Measurements from ENCODE around the gene MRFAP1L1. TPM values are rescaled to one million over a fixed set of nuclear protein-coding genes. Genes with fewer than 3 reads are reported as not detected.

The MRFAP1L1 gene
- polyA plus RNA-seq, 1 donor (not counting 4 experiments of a cell fraction or from before 2014, with no cell fraction given), result 77.9 TPM

GRCh38 chr4:6722891-6723290, 13.2 kb upstream of the MRFAP1L1 start:
- Histone ChIP-seq H3K9ac (ENCODE audit: control insufficient read depth, extremely low read depth, insufficient read depth, low read length) (no peak overlapping the region), H3K36me3 (ENCODE audit: control insufficient read depth in 2 of 2, extremely low read depth in 1 of 2, insufficient read depth in 2 of 2, low read length in 2 of 2) (no peaks in the 10 kb centered on the region), H3K27ac (ENCODE audit: control insufficient read depth, insufficient read depth, low read length) (no peak overlapping the region), H3K4me1 (ENCODE audit: control insufficient read depth, extremely low read depth, insufficient read depth, low read length) (peaks cover 14% of the 10 kb centered on the region), H3K9me3 (ENCODE audit: control insufficient read depth, low read depth, low read length) (no peaks in the 10 kb centered on the region), H2AFZ (ENCODE audit: control insufficient read depth, low read length) (no peak overlapping the region), H3K27me3 (ENCODE audit: control insufficient read depth, extremely low read depth, insufficient read depth, low read length) (no peaks in the 10 kb centered on the region), H4K20me1 (ENCODE audit: control insufficient read depth, extremely low read depth, insufficient read depth, low read length) (no peaks in the 10 kb centered on the region), H3K79me2 (ENCODE audit: control insufficient read depth, insufficient read depth, low read length) (peaks cover 5% of the 10 kb centered on the region), H3K4me2 (ENCODE audit: control insufficient read depth, extremely low read depth, insufficient read depth, low read depth, low read length) (no peak overlapping the region), H3K4me3 (ENCODE audit: control insufficient read depth in 2 of 3, extremely low read depth in 1 of 3, insufficient read depth in 2 of 3, low read depth in 1 of 3, low read length in 3 of 3) (no peak overlapping the region), H3K9me1 (ENCODE audit: control insufficient read depth, extremely low read depth, insufficient read depth, low read length) (no peaks in the 10 kb centered on the region)
- DNase-seq (ENCODE audit: low read depth, low spot score), result no peak
- TF ChIP-seq EZH2 (IDR thresholded peaks at IDR 0.05; ENCODE audit: low read length), result no peak
- no peak for TF ChIP-seq CTCF (optimal IDR thresholded peaks at IDR 0.05 in 1 of 3, IDR thresholded peaks at IDR 0.05 in 1 of 3, conservative IDR thresholded peaks at IDR 0.05 in 1 of 3; ENCODE audit: extremely low read depth in 1 of 3, insufficient read depth in 2 of 3, low read length in 3 of 3)
- FAIRE-seq, result no peak
- dilution Hi-C loops (cut with MboI; ENCODE audit: extremely low pct_ligation_motif_present, low sequenced_read_pairs), result no loop called here

GRCh38 chr4:6721121-6721520, 11.5 kb upstream of the MRFAP1L1 start:
- H4K20me1 ChIP-seq (ENCODE audit: control insufficient read depth, extremely low read depth, insufficient read depth, low read length), result no peaks in the 10 kb centered on the region
- H3K9ac ChIP-seq (ENCODE audit: control insufficient read depth, extremely low read depth, insufficient read depth, low read length), result no peak overlapping the region
- FAIRE-seq, result no peak
- dilution Hi-C loops (cut with MboI; ENCODE audit: extremely low pct_ligation_motif_present, low sequenced_read_pairs), result no loop called here
- H3K36me3 ChIP-seq (ENCODE audit: control insufficient read depth in 2 of 2, extremely low read depth in 1 of 2, insufficient read depth in 2 of 2, low read length in 2 of 2), result no peaks in the 10 kb centered on the region
- peaks cover 18% of the 10 kb centered on the region for H3K4me1 ChIP-seq (ENCODE audit: control insufficient read depth, extremely low read depth, insufficient read depth, low read length)
- TF ChIP-seq CTCF (optimal IDR thresholded peaks at IDR 0.05 in 1 of 3, IDR thresholded peaks at IDR 0.05 in 1 of 3, conservative IDR thresholded peaks at IDR 0.05 in 1 of 3; ENCODE audit: extremely low read depth in 1 of 3, insufficient read depth in 2 of 3, low read length in 3 of 3) (no peak), EZH2 (IDR thresholded peaks at IDR 0.05; ENCODE audit: low read length) (no peak)
- no peaks in the 10 kb centered on the region for H3K9me1 ChIP-seq (ENCODE audit: control insufficient read depth, extremely low read depth, insufficient read depth, low read length)
- H3K4me2 ChIP-seq (ENCODE audit: control insufficient read depth, extremely low read depth, insufficient read depth, low read depth, low read length), result no peak overlapping the region
- peaks cover 20% of the 10 kb centered on the region for H3K79me2 ChIP-seq (ENCODE audit: control insufficient read depth, insufficient read depth, low read length)
- H3K27ac ChIP-seq (ENCODE audit: control insufficient read depth, insufficient read depth, low read length), result no peak overlapping the region
- no peak overlapping the region for H2AFZ ChIP-seq (ENCODE audit: control insufficient read depth, low read length)
- H3K27me3 ChIP-seq (ENCODE audit: control insufficient read depth, extremely low read depth, insufficient read depth, low read length), result no peaks in the 10 kb centered on the region
- H3K9me3 ChIP-seq (ENCODE audit: control insufficient read depth, low read depth, low read length), result no peaks in the 10 kb centered on the region
- H3K4me3 ChIP-seq (ENCODE audit: control insufficient read depth in 2 of 3, extremely low read depth in 1 of 3, insufficient read depth in 2 of 3, low read depth in 1 of 3, low read length in 3 of 3), result no peak overlapping the region
- DNase-seq (ENCODE audit: low read depth, low spot score), result no peak

Data from keratinocyte (primary cell).